Measurements from ENCODE around the gene CDC6.
A peak's percentile ranks its signal among the peaks of the same experiment; 100 is the strongest.

CDC6 gene

GRCh38 chr17:40287494-40288369 lies at the start of gene CDC6:
Gene CDC6, plus strand, starts transcription at chr17:40287879. Its CDS starts 1,542 bp downstream, at chr17:40289421.
- peak; percentile 94 to 98 (median 98) for DNase-seq

- DNase-seq, result no peak
These were observed 46.3 kb upstream of the CDC6 start for GRCh38 chr17:40241252-40241834.

GRCh38 chr17:40242774-40243173 lies 44.9 kb upstream of the CDC6 start:
- no peak for DNase-seq

- no peak for DNase-seq
These were observed 43.9 kb upstream of the CDC6 start for GRCh38 chr17:40243761-40244160.

GRCh38 chr17:40244255-40244654 lies 43.4 kb upstream of the CDC6 start:
- DNase-seq, result no peak

- DNase-seq, result no peak
These were observed 39.7 kb upstream of the CDC6 start for GRCh38 chr17:40247926-40248495.

GRCh38 chr17:40248507-40248906 lies 39.2 kb upstream of the CDC6 start:
- no peak for DNase-seq

- no peak for DNase-seq
These were observed 36.1 kb upstream of the CDC6 start for GRCh38 chr17:40251576-40251975.

GRCh38 chr17:40253565-40253964 lies 34.1 kb upstream of the CDC6 start:
- no peak for DNase-seq

- DNase-seq, result no peak
These were observed 28.2 kb upstream of the CDC6 start for GRCh38 chr17:40259505-40259904.

- no peak for DNase-seq
These were observed 27.2 kb upstream of the CDC6 start for GRCh38 chr17:40260528-40260927.

GRCh38 chr17:40264458-40265185 lies 23.1 kb upstream of the CDC6 start:
- no peak for DNase-seq

- no peak for DNase-seq
These were observed 22.3 kb upstream of the CDC6 start for GRCh38 chr17:40265337-40265736.

GRCh38 chr17:40266882-40267281 lies 20.8 kb upstream of the CDC6 start:
- DNase-seq, result no peak

- no peak for DNase-seq
These were observed 19.5 kb upstream of the CDC6 start for GRCh38 chr17:40268141-40268712.

GRCh38 chr17:40278414-40278813 lies 9.3 kb upstream of the CDC6 start:
- DNase-seq, result no peak

GRCh38 chr17:40279402-40279801 lies 8.3 kb upstream of the CDC6 start:
- DNase-seq, result no peak

GRCh38 chr17:40281663-40282062 lies 6.0 kb upstream of the CDC6 start:
- DNase-seq, result no peak

GRCh38 chr17:40283662-40284061 lies 4.0 kb upstream of the CDC6 start:
- DNase-seq, result no peak

- no peak for DNase-seq
These were observed 3.5 kb upstream of the CDC6 start for GRCh38 chr17:40284085-40284713.

- no peak for DNase-seq
These were observed 1.2 kb upstream of the CDC6 start for GRCh38 chr17:40286473-40286872.

GRCh38 chr17:40287159-40287493 lies 553 bp upstream of the CDC6 start:
- DNase-seq, result no peak

All from stimulated activated naive CD4-positive, alpha-beta T cell (primary cell).